Esophagus squamous epithelium (tissue), 5 donors: ENCODE data around the gene EMILIN2. TPM values are rescaled to one million over a fixed set of nuclear protein-coding genes. Genes with fewer than 3 reads are reported as not detected.

Experiments used
- DNase-seq: peaks from one replicate; lab custom pipeline; 2025; lab: John Stamatoyannopoulos, UW
- H3K27ac ChIP-seq, 4 donors: fragments of 200-600 bp; sonication (generic); one replicate each; pipeline ENCODE4 v1.5.1; 2016 to 2019; ENCODE audit warnings: mild to moderate bottlenecking in 1 of 4
- H3K27me3 ChIP-seq, 4 donors: fragments of 200-600 bp; sonication (generic); 1 replicate in 3 of 4; 2 replicates in 1 of 4; pipeline versions ENCODE4 v1.5.1 to v1.6.0; 2017 to 2021; ENCODE audit warnings: antibody characterized with exemption in 1 of 4
- H3K36me3 ChIP-seq, 3 donors: fragments of 200-600 bp; sonication (generic); one replicate each; pipeline ENCODE4 v1.5.1; 2016 to 2019
- H3K4me1 ChIP-seq, 3 donors: fragments of 200-600 bp; sonication (generic); one replicate each; pipeline ENCODE4 v1.5.1; 2017 to 2019
- H3K4me3 ChIP-seq, 4 donors: fragments of 200-600 bp; sonication (generic); 1 replicate in 3 of 4; 2 replicates in 1 of 4; pipeline ENCODE4 v1.5.1; 2016 to 2019; ENCODE audit warnings: mild to moderate bottlenecking in 2 of 4, moderate library complexity in 1 of 4
- H3K9me3 ChIP-seq, 3 donors: fragments of 200-600 bp; sonication (generic); one replicate each; pipeline ENCODE4 v1.5.1; 2016 to 2019
- CTCF ChIP-seq, 6 experiments: fragments of 450-650 bp in 4 of 6; fragments of 200-600 bp in 2 of 6; sonication (generic) in 2 of 6; IDR thresholded peaks; one replicate each; pipeline ENCODE4 v1.5.1; 2016 to 2019; ENCODE audit warnings: antibody characterized with exemption in 6 of 6, mild to moderate bottlenecking in 4 of 6, moderate library complexity in 4 of 6
- POLR2A ChIP-seq, 4 donors: fragments of 450-650 bp; IDR thresholded peaks; one replicate each; pipeline ENCODE4 v1.6.1; 2017; ENCODE audit warnings: antibody characterized with exemption in 4 of 4, mild to moderate bottlenecking in 4 of 4, moderate library complexity in 3 of 4
- WGBS, 2 donors: methylation state at CpG; one replicate each; pipeline ENCODE4 v1.1.5; 2018; 5-methylcytosine and 5-hydroxymethylcytosine counted together
- intact Hi-C: fragments of 100-400 bp; cut with DNase I; formaldehyde crosslinking; loops from one replicate; pipeline ENCODE4 v1.15.0; 2022
- total RNA-seq, 4 donors: library from RNA; depleted of rRNA; stranded (reverse); fragments of >200 nt; gene quantifications; one replicate each; pipeline ENCODE4 v1.1.0, GENCODE V29; 2016
- donor health status: DM: yes; HTN: yes; CAD: no.

EMILIN2 gene
- total RNA-seq, 4 donors from 2014 or later: 3.2 to 11.1 (median 5.5) TPM

- Histone ChIP-seq H3K4me3 (no peak overlapping the region), H3K27ac (peak overlapping the region; percentile 28 to 73 (median 64)), H3K36me3 (no peaks in the 10 kb centered on the region), H3K9me3 (no peaks in the 10 kb centered on the region), H3K4me1 (peaks cover 8 to 51% (median 29%) of the 10 kb centered on the region in 3 donors), H3K27me3 (no peaks in the 10 kb centered on the region)
- 61% methylated on average over 7 of the region's 7 CpGs for WGBS, 2 donors
- intact Hi-C loops: no loop called here
- DNase-seq: no peak
- TF ChIP-seq POLR2A (IDR thresholded peaks at IDR 0.05) (no peak), CTCF (IDR thresholded peaks at IDR 0.05) (no peak)
Measured at GRCh38 chr18:2960983-2961696, 114.3 kb downstream of the EMILIN2 start.

GRCh38 chr18:2961821-2962220, 115.0 kb downstream of the EMILIN2 start:
- Histone ChIP-seq H3K4me1 (peaks cover 8 to 51% (median 29%) of the 10 kb centered on the region in 3 donors), H3K27ac (peak overlapping the region in 3 of 4 donors; percentile 64 to 73 (median 64)), H3K4me3 (no peak overlapping the region), H3K9me3 (no peaks in the 10 kb centered on the region), H3K27me3 (no peaks in the 10 kb centered on the region), H3K36me3 (no peaks in the 10 kb centered on the region)
- intact Hi-C loops: no loop called here
- DNase-seq: no peak
- TF ChIP-seq CTCF (IDR thresholded peaks at IDR 0.05): no peak
- TF ChIP-seq POLR2A (IDR thresholded peaks at IDR 0.05): no peak
- 33 to 37% methylated on average over 4 of the region's 4 CpGs for WGBS, 2 donors

GRCh38 chr18:2963048-2963447, 116.2 kb downstream of the EMILIN2 start:
- Histone ChIP-seq H3K27ac (peak overlapping the region in 2 of 4 donors; percentile 19 to 45), H3K9me3 (no peaks in the 10 kb centered on the region), H3K4me1 (peaks cover 8 to 54% (median 29%) of the 10 kb centered on the region in 3 donors), H3K27me3 (no peaks in the 10 kb centered on the region), H3K36me3 (no peaks in the 10 kb centered on the region), H3K4me3 (no peak overlapping the region)
- DNase-seq: no peak
- no peak for TF ChIP-seq POLR2A (IDR thresholded peaks at IDR 0.05)
- TF ChIP-seq CTCF (IDR thresholded peaks at IDR 0.05): no peak
- intact Hi-C loops: no loop called here
- 61 to 90% methylated on average over 3 of the region's 3 CpGs for WGBS, 2 donors

- no peak overlapping the region for H3K4me3 ChIP-seq
- H3K27me3 ChIP-seq: no peaks in the 10 kb centered on the region
- WGBS, 2 donors: 72 to 81% methylated on average over 8 of the region's 8 CpGs
- H3K9me3 ChIP-seq: no peaks in the 10 kb centered on the region
- TF ChIP-seq POLR2A (IDR thresholded peaks at IDR 0.05): no peak
- no peak for TF ChIP-seq CTCF (IDR thresholded peaks at IDR 0.05)
- H3K36me3 ChIP-seq: no peaks in the 10 kb centered on the region
- DNase-seq: no peak
- peaks cover 8 to 54% (median 21%) of the 10 kb centered on the region in 3 donors for H3K4me1 ChIP-seq
- intact Hi-C loops: no loop called here
- no peak overlapping the region for H3K27ac ChIP-seq
Measured at GRCh38 chr18:2964361-2965010, 117.7 kb downstream of the EMILIN2 start.

Other genes with a start within 250 kb of the EMILIN2 start
- gene SMCHD1, start 191.3 kb upstream of the EMILIN2 start, total RNA-seq: 10 to 100 TPM; 32.8 to 69.6 (median 33.8) TPM
- 10 to 100 TPM in 2 of 4 donors, 1 to 10 TPM in 2; 7.2 to 17.9 (median 12.6) TPM for gene LPIN2, start 166.1 kb downstream of the EMILIN2 start, total RNA-seq